Measurements from ENCODE around the gene CD19.

GRCh38 chr16:28958216-28958615 is 26.4 kb downstream of the CD19 start:
- TF ChIP-seq EZH2 (IDR thresholded peaks at IDR 0.05; ENCODE audit: low read length) (no peak), CTCF (optimal IDR thresholded peaks at IDR 0.05 in 1 of 3, IDR thresholded peaks at IDR 0.05 in 1 of 3, conservative IDR thresholded peaks at IDR 0.05 in 1 of 3; ENCODE audit: extremely low read depth in 1 of 3, insufficient read depth in 2 of 3, low read length in 3 of 3) (no peak)
